GM12874 (cell line): ENCODE data around the gene PRPS1L1.

Source experiments
- CTCF ChIP-seq: IDR thresholded peaks from 2 replicates; pipeline ENCODE4 v1.5.1; 2011; ENCODE audit warnings: low read depth, mild to moderate bottlenecking, control low read depth, low read length, moderate library complexity; ENCODE audit not compliant: insufficient read depth

PRPS1L1 gene

DNA sequence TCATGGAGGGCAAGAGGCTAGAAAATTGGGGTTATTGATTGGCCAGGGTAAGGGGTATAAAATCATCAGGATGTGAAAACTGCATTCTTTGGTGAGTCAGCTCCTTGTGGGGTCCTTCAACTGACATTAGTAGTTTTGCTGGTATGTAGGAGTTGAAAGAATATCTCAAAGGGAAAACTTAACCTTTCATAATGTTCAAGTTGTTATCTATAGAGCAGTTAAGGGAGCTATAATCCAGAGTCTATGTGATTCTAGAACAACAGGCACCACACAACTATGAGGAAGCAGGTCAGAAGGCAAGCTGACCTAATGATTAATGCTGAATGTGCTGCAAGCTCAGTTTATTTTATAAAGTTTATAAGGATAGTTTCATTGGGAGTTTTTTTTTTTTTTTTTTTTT lies 13.7 kb downstream of the PRPS1L1 start:
- TF ChIP-seq CTCF: no peak

DNA sequence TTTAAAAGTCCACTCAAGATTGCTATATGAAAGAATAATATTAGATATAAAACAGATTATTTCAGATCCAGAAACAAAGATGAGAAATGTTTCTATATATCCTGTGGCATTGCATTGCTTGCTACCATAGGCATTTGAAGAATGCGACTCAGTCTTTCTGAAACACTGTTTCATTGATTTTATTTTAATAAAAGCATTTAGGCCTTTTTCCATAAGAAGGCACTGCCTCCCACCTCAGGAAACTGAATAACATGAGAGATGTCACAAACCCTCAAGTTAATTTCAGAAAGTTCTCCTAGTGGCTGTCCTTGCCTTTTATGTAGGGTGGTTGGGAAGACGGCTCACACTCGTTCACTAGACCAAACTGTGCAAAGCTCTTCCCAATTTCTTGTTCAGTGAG lies 23.3 kb downstream of the PRPS1L1 start:
- no peak for TF ChIP-seq CTCF

GRCh38 chr7:18003286-18003994 lies 24.2 kb downstream of the PRPS1L1 start:
- TF ChIP-seq CTCF: no peak

DNA sequence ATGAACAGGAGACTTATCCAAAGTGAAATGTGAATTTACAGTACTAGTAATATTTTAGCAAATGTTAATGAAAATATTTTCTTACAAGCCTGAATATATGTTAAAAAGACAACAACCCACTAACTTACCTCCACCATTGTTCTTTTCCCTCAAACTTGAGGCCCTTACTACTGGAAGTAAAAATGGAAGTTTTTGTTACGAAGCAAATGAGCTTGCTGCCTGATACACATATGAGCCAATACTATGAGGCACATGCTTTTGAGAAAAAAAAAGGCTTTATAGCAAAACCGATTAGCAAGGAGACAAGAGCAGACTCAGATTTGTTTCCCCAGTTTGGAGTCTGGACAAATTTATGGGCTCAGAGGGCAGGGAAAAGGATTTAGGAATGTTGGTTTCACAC lies 29.0 kb downstream of the PRPS1L1 start:
- no peak for TF ChIP-seq CTCF

DNA sequence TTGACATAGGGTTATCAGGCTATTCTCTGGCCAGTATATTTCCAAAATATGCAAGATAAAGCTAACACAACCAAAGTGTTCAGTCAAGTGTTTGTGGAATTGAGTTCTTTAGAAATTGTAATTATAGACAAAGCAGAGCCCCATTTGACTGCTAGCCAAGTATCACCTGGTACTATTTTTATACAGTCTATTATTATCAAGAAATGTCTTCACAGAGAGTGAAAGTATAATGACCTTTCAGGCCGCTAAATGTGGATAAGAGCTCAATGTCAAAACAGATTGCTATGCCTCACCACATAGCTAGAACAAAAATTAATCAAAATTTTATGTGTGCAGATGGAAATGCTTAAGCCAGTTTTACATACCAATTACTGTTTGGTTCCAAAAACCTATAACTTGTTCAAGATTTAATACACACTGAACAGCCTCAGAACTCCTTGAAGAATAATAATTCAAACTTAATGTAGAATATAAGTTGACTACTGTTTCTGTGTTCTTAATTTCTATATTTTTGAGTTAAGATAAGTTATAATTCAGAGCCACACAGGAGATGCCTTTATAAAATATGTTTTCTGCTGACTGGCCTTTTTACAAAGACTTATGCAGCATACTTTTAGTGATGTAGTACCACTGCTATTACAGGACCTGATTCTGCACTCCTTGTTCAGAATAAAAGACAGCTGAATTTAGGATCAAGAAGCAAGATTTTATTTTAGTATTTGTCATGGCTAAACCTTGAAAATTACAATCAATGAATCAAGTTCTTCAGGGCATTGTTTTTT lies 31.0 kb downstream of the PRPS1L1 start:
- no peak for TF ChIP-seq CTCF

DNA sequence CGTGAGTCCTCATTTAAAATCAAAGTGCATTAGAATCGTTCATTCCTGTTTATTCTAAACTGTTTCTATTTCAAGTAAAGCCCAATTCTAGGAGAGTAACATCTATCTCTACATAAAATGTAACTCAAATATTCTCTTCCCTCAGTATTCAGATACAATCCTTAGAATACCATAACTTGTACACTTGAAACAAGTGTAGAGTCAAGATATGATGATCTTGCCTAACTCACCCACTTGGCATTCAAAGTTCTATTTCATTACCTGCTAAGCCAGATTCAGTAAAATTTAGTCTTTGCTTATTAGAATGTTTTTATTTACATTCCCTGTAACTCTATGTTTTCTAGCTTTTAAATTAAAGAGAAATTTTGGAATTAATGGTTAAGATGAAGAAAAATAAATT lies 31.6 kb downstream of the PRPS1L1 start:
- no peak for TF ChIP-seq CTCF

- no peak for TF ChIP-seq CTCF
Observed at GRCh38 chr7:17994079-17994850, 33.4 kb downstream of the PRPS1L1 start.
